Measurements from ENCODE around the gene RNF115. TPM values are rescaled to one million over a fixed set of nuclear protein-coding genes. Genes with fewer than 3 reads are reported as not detected.
A peak's percentile ranks its signal among the peaks of the same experiment; 100 is the strongest.

RNF115 gene
- total RNA-seq, 1 donor, result 16.4 TPM

DNA sequence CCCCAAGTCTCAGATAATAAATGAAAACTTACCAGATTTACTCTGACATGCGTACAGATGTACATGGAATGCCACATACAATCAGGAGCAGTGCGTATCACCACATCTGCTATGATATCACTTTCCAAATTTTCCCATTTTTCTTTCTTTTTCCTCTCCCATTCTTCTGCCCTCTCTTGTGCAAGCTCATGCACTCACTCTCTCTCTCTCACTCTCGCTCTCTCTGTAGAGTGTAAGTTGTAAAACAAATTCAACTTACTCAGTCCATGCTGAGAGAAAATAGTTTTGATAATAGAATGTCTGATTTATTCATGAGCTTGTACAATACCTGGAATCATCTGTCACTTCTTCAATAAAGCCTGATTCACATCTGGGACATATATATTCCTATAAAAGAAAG is 35.3 kb downstream of the RNF115 start:
- H3K4me3 ChIP-seq (ENCODE audit: low read depth, low read length), result no peak overlapping the region
- TF ChIP-seq, protein P1, sequence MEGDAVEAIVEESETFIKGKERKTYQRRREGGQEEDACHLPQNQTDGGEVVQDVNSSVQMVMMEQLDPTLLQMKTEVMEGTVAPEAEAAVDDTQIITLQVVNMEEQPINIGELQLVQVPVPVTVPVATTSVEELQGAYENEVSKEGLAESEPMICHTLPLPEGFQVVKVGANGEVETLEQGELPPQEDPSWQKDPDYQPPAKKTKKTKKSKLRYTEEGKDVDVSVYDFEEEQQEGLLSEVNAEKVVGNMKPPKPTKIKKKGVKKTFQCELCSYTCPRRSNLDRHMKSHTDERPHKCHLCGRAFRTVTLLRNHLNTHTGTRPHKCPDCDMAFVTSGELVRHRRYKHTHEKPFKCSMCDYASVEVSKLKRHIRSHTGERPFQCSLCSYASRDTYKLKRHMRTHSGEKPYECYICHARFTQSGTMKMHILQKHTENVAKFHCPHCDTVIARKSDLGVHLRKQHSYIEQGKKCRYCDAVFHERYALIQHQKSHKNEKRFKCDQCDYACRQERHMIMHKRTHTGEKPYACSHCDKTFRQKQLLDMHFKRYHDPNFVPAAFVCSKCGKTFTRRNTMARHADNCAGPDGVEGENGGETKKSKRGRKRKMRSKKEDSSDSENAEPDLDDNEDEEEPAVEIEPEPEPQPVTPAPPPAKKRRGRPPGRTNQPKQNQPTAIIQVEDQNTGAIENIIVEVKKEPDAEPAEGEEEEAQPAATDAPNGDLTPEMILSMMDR (IDR thresholded peaks at IDR 0.05; ENCODE audit: insufficient read depth, low read depth, low read length), result no peak
- no peak for DNase-seq (ENCODE audit: low read depth)

DNA sequence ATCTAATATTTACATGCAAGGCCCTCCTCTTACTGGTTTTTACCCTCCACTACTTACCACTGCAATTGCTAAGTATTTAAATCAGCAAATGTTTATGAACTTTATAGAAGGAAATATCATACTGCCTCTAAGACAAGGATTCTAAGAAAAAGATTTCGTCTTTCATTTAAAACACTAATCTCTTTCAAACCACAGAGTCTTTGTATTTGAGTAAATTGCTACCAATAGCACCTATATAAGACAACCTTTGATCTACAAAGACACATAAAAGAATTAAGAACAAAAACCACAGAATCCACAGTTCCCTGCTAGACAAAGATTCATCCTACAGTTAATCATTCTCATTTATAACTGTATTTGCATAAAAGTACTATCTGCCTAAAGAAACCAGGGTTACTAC is 37.6 kb downstream of the RNF115 start:
- DNase-seq (ENCODE audit: low read depth), result no peak
- no peak overlapping the region for H3K4me3 ChIP-seq (ENCODE audit: low read depth, low read length)
- TF ChIP-seq, protein P1 (IDR thresholded peaks at IDR 0.05; ENCODE audit: insufficient read depth, low read depth, low read length), result no peak

DNA sequence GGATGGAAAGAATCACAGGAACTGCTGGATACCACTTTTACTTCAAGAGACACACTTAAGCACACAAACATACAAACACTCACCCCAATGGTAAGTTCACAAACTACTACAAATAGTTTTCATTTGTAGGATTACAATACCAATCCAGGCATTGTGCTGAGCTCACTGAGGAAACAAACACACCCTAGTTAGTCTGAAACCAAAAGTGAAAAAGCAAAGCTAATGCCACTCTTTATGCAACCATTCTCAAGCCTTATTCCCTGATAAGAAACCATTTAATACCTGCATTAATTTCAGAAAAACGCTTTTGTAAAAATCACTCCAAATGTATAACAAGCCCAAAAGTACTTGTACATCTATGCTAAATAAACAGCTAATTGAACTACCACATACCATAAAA is 38.3 kb downstream of the RNF115 start:
- TF ChIP-seq, protein P1 (IDR thresholded peaks at IDR 0.05; ENCODE audit: insufficient read depth, low read depth, low read length), result no peak
- H3K4me3 ChIP-seq (ENCODE audit: low read depth, low read length), result no peak overlapping the region
- DNase-seq (ENCODE audit: low read depth), result no peak

DNA sequence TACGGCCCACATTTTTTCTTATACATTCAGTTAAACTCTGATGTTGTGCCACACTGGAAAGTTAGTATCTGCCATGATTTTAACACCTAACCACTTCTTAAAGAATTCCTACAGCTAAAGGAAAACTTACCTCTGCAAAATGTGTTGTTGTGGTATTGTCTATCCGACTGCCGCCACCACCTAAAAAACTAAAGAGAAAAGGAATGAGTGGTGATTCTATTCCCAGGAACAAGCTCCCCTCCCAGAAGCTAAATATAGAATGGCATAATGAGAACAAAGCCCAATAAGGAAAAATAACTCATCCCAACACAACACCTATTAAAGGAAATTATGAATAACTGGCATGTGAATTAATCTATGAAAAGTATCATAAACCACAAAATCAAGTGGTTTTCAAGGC is 39.5 kb downstream of the RNF115 start:
- TF ChIP-seq, protein P1 (IDR thresholded peaks at IDR 0.05; ENCODE audit: insufficient read depth, low read depth, low read length), result no peak
- H3K4me3 ChIP-seq (ENCODE audit: low read depth, low read length), result no peak overlapping the region
- no peak for DNase-seq (ENCODE audit: low read depth)

DNA sequence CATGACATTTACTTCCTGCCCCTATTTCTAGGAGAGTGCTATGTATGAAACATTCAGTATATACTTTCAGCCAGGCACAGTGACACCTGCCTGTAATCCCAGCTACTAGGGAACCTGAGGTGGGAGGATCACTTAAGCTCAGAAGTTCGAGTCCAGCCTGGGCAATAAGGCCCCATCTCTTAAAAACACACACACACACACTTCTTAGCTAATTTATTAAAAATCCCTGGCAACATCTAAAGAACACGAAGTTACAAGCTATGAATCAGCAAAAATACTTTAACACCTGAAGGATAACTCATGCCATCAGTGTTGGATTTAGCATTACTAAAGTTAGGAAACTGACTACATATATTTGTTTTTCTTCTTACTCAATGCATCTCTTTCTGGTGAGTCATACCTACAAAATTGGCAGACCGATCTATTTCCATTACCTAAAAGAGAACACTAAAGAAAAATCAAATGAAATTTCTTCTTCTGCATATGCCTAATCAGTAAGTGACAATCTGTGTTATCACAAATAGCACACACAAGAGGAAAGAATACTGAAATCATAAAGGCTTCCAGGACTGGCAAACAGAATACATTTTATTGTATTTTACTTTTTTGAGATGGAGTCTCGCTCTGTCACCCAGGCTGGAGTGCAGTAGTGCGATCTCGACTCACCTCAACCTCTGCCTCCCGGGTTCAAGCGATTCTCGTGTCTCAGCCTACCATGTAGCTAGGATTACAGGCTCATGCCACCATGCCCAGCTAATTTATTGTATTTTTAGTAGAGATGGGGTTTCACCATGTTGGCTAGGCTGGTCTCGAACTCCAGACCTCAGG is 41.4 kb downstream of the RNF115 start:
- no peak overlapping the region for H3K4me3 ChIP-seq (ENCODE audit: low read depth, low read length)
- peak; percentile 71 for DNase-seq (ENCODE audit: low read depth)
- TF ChIP-seq, protein P1 (IDR thresholded peaks at IDR 0.05; ENCODE audit: insufficient read depth, low read depth, low read length), result no peak

DNA sequence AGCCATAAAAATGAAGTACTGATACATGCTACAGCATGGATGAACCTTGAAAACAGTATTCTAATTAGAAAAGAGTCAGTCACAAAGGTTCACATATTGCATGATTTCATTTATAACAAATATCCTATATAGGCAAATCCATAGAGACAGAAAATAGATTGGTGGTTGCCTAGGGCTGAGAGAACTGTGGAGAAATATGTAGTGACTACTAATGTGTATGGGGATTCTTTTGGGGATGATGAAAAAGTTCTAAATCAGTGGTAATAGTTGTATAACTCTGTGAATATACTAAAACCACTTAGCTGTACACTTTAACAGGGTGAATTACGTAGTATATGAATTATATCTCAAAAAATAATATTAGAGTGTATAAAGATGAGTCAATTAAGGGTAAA is 45.8 kb downstream of the RNF115 start:
- TF ChIP-seq, protein P1 (IDR thresholded peaks at IDR 0.05; ENCODE audit: insufficient read depth, low read depth, low read length), result no peak
- H3K4me3 ChIP-seq (ENCODE audit: low read depth, low read length), result no peak overlapping the region
- DNase-seq (ENCODE audit: low read depth), result no peak

Data from fibroblast of villous mesenchyme (primary cell).